ENCODE results near the gene VRK3. TPM values are rescaled to one million over a fixed set of nuclear protein-coding genes. Genes with fewer than 3 reads are reported as not detected.
"Not testable (repeated sequence)": the region's sequence is repeated elsewhere in the genome, so short reads cannot be mapped to it uniquely, and the experiment has no call there.

The VRK3 gene
- total RNA-seq, 6 donors from 2014 or later: 28.6 to 82.8 (median 38.4) TPM

DNA sequence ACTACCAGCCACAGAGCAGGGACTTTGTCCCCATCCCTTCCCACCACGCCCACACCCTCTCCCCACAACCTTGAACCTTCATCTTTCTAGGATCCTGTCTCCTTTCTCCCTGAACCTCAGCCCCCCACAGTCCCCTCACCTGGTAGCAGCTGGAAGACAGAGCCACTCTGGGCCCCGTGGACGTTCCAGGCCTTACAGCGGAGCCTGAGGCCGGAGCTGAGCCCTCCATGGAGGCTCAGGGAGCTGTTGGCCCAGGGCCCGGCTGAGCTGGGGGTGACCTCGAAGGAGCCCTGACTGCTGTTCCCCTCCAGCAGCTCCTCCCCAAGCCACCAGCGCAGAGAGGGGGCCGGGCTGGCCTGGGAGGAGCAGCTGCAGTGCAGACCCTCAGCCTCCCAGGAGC, 67.0 kb downstream of the VRK3 start:
- DNase-seq; ATAC-seq (ENCODE audit: low FRiP score in 2 of 2); H3K4me3 ChIP-seq; H3K27ac ChIP-seq; H3K9me3 ChIP-seq; H3K36me3 ChIP-seq; H3K27me3 ChIP-seq: not testable (repeated sequence)
- peaks cover 16 to 25% (median 21%) of the 10 kb centered on the region in 4 donors for H3K4me1 ChIP-seq
- 47 to 48% methylated on average over 6 to 9 of the region's 9 CpGs for WGBS, 2 donors

DNA sequence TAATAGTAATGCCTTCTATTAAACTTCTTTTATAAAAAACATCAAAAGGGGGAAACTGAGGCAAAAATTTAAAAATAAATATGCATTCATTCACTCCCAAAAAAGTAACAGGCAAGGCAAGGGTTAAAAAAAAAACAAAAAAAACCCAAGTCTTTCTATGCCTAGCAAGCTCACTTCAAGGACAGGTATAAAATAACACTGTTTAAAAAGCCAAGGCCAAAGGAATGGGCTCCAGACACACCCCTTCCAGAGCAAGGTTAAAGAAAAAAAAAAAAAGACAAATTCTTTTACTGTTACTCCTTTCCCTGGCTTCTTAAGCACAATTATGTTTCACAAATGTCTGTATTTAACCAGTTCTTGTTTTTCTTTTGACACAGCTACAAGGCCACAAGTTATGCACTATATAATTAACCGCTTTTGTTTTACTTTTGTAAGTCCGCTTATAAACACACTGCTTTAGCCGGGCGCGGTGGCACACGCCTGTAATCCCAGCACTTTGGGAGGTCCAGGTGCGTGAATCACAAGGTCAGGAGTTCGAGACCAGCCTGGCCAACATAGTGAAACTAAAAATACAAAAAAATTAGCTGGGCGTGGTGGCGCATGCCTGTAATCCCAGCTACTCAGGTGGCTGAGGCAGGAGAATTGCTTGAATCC, 67.8 kb downstream of the VRK3 start:
- 68 to 78% methylated on average over 10 of the region's 10 CpGs for WGBS, 2 donors
- Histone ChIP-seq H3K9me3 (no peaks in the 10 kb centered on the region), H3K27me3 (peaks cover 0 to 2% (median 0%) of the 10 kb centered on the region in 4 donors), H3K4me1 (peaks cover 16 to 28% (median 21%) of the 10 kb centered on the region in 4 donors), H3K36me3 (no peaks in the 10 kb centered on the region), H3K27ac (no peak overlapping the region), H3K4me3 (no peak overlapping the region)
- no peak for DNase-seq
- TF ChIP-seq POLR2AphosphoS5 (IDR thresholded peaks at IDR 0.05) (no peak), POLR2A (IDR thresholded peaks at IDR 0.05) (no peak), EP300 (IDR thresholded peaks at IDR 0.05) (no peak)
- TF ChIP-seq, protein P1, sequence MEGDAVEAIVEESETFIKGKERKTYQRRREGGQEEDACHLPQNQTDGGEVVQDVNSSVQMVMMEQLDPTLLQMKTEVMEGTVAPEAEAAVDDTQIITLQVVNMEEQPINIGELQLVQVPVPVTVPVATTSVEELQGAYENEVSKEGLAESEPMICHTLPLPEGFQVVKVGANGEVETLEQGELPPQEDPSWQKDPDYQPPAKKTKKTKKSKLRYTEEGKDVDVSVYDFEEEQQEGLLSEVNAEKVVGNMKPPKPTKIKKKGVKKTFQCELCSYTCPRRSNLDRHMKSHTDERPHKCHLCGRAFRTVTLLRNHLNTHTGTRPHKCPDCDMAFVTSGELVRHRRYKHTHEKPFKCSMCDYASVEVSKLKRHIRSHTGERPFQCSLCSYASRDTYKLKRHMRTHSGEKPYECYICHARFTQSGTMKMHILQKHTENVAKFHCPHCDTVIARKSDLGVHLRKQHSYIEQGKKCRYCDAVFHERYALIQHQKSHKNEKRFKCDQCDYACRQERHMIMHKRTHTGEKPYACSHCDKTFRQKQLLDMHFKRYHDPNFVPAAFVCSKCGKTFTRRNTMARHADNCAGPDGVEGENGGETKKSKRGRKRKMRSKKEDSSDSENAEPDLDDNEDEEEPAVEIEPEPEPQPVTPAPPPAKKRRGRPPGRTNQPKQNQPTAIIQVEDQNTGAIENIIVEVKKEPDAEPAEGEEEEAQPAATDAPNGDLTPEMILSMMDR (IDR thresholded peaks at IDR 0.05): no peak
- ATAC-seq (ENCODE audit: low FRiP score in 2 of 2): no peak

DNA sequence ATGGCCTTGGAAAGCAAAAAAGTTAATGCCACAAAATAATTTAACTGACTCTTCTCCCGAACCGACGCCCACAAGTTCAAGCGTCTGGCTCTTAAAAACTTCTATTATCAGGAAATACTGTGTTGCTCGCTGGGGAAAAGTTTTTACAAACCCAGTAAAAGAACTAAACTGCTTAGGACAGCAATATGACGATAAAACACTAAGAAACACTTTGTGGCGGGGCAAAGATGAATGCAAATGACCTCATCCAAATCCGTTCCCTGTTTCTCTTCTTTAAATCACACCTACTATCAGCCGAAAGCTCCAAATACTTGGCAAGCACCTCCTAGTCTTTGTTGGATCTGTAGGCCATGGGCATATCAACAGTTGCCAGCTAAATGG, 69.1 kb downstream of the VRK3 start:
- H3K4me3 ChIP-seq: no peak overlapping the region
- WGBS, 2 donors: 65 to 74% methylated on average over 9 of the region's 9 CpGs
- H3K36me3 ChIP-seq: no peaks in the 10 kb centered on the region
- DNase-seq: no peak
- no peaks in the 10 kb centered on the region for H3K9me3 ChIP-seq
- ATAC-seq (ENCODE audit: low FRiP score in 2 of 2): no peak
- TF ChIP-seq EP300 (IDR thresholded peaks at IDR 0.05) (no peak), POLR2A (IDR thresholded peaks at IDR 0.05) (no peak), POLR2AphosphoS5 (IDR thresholded peaks at IDR 0.05) (no peak)
- TF ChIP-seq, protein P1 (IDR thresholded peaks at IDR 0.05): no peak
- peaks cover 0 to 2% (median 0%) of the 10 kb centered on the region in 4 donors for H3K27me3 ChIP-seq
- H3K4me1 ChIP-seq: peaks cover 16 to 28% (median 21%) of the 10 kb centered on the region in 4 donors
- no peak overlapping the region for H3K27ac ChIP-seq

DNA sequence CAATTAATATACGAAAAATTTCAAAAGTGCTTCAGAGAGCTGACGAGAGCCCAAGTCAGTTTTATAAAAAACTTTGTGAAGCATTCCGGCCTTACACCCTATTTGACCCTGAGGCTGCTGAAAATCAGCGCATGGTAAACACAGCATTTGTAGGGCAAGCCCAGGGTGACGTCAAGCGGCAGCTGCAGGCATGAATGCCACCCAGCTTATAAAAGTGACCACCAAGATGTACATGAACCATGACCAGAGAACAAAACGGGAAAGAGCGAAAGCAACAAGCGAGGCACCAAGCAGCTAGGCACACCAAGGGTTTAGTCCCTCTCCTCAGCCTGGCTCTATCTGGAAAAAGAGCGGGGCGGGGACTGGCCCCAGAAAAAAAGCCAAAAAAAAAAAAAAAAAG, 70.2 kb downstream of the VRK3 start:
- H3K4me1 ChIP-seq: peaks cover 16 to 28% (median 21%) of the 10 kb centered on the region in 4 donors
- no peak overlapping the region for H3K27ac ChIP-seq
- ATAC-seq (ENCODE audit: low FRiP score in 2 of 2) (no peak), DNase-seq (no peak)
- H3K4me3 ChIP-seq: no peak overlapping the region
- no peaks in the 10 kb centered on the region for H3K36me3 ChIP-seq
- 49 to 55% methylated on average over 11 of the region's 11 CpGs for WGBS, 2 donors
- TF ChIP-seq, protein P1 (IDR thresholded peaks at IDR 0.05): no peak
- H3K9me3 ChIP-seq: no peaks in the 10 kb centered on the region
- peaks cover 0 to 2% (median 0%) of the 10 kb centered on the region in 4 donors for H3K27me3 ChIP-seq

DNA sequence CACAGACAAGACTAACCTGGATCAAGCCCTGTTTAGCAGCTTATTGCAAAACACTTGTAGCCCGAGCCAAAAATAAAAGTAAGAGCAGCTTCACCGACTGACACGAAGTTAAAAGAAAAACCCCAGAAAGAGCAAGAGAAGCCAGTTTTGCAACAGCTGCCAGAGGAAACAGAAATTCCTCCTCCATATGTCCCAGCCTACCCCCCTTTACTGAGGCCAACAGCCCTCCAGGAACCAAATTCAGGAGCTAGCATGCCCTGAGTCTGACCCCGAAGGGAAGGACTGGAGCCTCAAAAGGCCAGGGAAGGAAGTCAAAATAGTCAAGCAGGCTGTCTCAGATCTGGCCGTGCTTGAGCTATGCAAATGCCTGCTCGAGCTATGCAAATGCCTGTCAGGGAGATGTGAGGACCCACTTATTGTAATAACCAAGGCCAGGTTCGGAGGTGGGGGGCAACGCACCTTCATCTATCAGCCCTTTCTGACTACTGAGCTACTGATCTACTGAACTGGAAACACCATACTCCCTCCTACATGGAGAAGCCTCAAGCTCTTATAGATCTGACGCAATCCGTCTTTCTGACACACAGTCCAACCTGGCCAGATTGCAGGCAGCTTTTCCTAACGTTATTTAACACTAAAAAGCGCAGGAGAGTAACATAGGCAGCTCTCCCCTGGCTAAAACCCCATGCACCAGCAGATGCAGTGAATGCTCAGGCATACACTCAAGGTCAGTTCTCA, 70.9 kb downstream of the VRK3 start:
- 15 to 18% methylated on average over 10 to 12 of the region's 12 CpGs for WGBS, 2 donors

More for the DNA sequence above, 70.9 kb downstream of the VRK3 start:
- peaks cover 16 to 28% (median 21%) of the 10 kb centered on the region in 4 donors for H3K4me1 ChIP-seq
- TF ChIP-seq POLR2A (IDR thresholded peaks at IDR 0.05) (no peak), EP300 (IDR thresholded peaks at IDR 0.05) (no peak), POLR2AphosphoS5 (IDR thresholded peaks at IDR 0.05) (no peak)
- TF ChIP-seq, protein P1 (IDR thresholded peaks at IDR 0.05): no peak
- H3K27ac ChIP-seq: peak overlapping the region in 2 of 4 donors; percentile 40 to 52
- H3K36me3 ChIP-seq: no peaks in the 10 kb centered on the region
- DNase-seq (no peak), ATAC-seq (ENCODE audit: low FRiP score in 2 of 2) (peak in 1 of 2 donors; percentile 58)
- H3K27me3 ChIP-seq: peaks cover 0 to 2% (median 0%) of the 10 kb centered on the region in 4 donors
- H3K9me3 ChIP-seq: no peaks in the 10 kb centered on the region
- peak overlapping the region in 1 of 4 donors; percentile 7 for H3K4me3 ChIP-seq

Data from upper lobe of left lung (tissue), 6 donors.